ENCODE data around the gene PRX. TPM values are rescaled to one million over a fixed set of nuclear protein-coding genes. Genes with fewer than 3 reads are reported as not detected.

The PRX gene
- total RNA-seq, 6 experiments from 2014 or later, result 0.86 to 1.5 (median 0.94) TPM

- Mint-ChIP-seq H3K36me3 (ENCODE audit: low read depth) (0 out of 2 replicates have a peak, but pooled peaks cover 7% of the 10 kb centered on the region), H3K4me3 (no peak overlapping the region), H3K27me3 (ENCODE audit: insufficient read depth) (no peaks in the 10 kb centered on the region), H3K4me1 (ENCODE audit: low read depth) (peaks cover 14% of the 10 kb centered on the region), H3K9me3 (no peaks in the 10 kb centered on the region), H3K27ac (no peak overlapping the region)
- DNase-seq, result no peak
- TF ChIP-seq CTCF (IDR thresholded peaks at IDR 0.05), result no peak
These were observed 36.3 kb upstream of the PRX start for GRCh38 chr19:40449506-40449905.

- TF ChIP-seq CTCF (IDR thresholded peaks at IDR 0.05), result no peak
- Mint-ChIP-seq H3K27me3 (ENCODE audit: insufficient read depth) (no peaks in the 10 kb centered on the region), H3K4me1 (ENCODE audit: low read depth) (peaks cover 30% of the 10 kb centered on the region), H3K9me3 (no peaks in the 10 kb centered on the region), H3K4me3 (no peak overlapping the region), H3K36me3 (ENCODE audit: low read depth) (peaks cover 23% of the 10 kb centered on the region), H3K27ac (peak overlapping the region; percentile 65; the same call in 1 of the 2 replicates)
- DNase-seq, result no peak
These were observed 33.1 kb upstream of the PRX start for GRCh38 chr19:40446263-40446784.

- Mint-ChIP-seq H3K27ac (peak overlapping the region; percentile 65), H3K9me3 (no peaks in the 10 kb centered on the region), H3K4me3 (peak overlapping the region; percentile 62), H3K27me3 (ENCODE audit: insufficient read depth) (peaks cover 3% of the 10 kb centered on the region; the same call in 1 of the 2 replicates), H3K4me1 (ENCODE audit: low read depth) (peaks cover 35% of the 10 kb centered on the region), H3K36me3 (ENCODE audit: low read depth) (peaks cover 27% of the 10 kb centered on the region)
- TF ChIP-seq CTCF (IDR thresholded peaks at IDR 0.05), result no peak
- DNase-seq, result no peak
These were observed 32.6 kb upstream of the PRX start for GRCh38 chr19:40445780-40446262.

GRCh38 chr19:40444825-40445312 lies 31.7 kb upstream of the PRX start:
- H3K27ac Mint-ChIP-seq, result peak overlapping the region; percentile 93
- H3K36me3 Mint-ChIP-seq (ENCODE audit: low read depth), result peaks cover 37% of the 10 kb centered on the region
- H3K9me3 Mint-ChIP-seq, result no peaks in the 10 kb centered on the region
- peaks cover 36% of the 10 kb centered on the region for H3K4me1 Mint-ChIP-seq (ENCODE audit: low read depth)
- no peak; the same call in 1 of the 2 replicates for TF ChIP-seq CTCF (IDR thresholded peaks at IDR 0.05)
- peaks cover 3% of the 10 kb centered on the region; the same call in 1 of the 2 replicates for H3K27me3 Mint-ChIP-seq (ENCODE audit: insufficient read depth)
- peak overlapping the region; percentile 96 for H3K4me3 Mint-ChIP-seq
- DNase-seq, result no peak

GRCh38 chr19:40444000-40444824 lies 31.0 kb upstream of the PRX start, which contains the start of gene SERTAD3:
Gene SERTAD3 (minus strand): TSS chr19:40444335. CDS start chr19:40442080, 2,255 bp downstream.
- Mint-ChIP-seq H3K4me3 (peak within 1 kb of the TSS; percentile 96), H3K4me1 (ENCODE audit: low read depth) (peaks cover 36% of the 10 kb centered on the region), H3K27ac (peak within 1 kb of the TSS; percentile 93), H3K9me3 (no peaks in the 10 kb centered on the region), H3K36me3 (ENCODE audit: low read depth) (peaks cover 41% of the 10 kb centered on the region), H3K27me3 (ENCODE audit: insufficient read depth) (peaks cover 3% of the 10 kb centered on the region; the same call in 1 of the 2 replicates)
- no peak for TF ChIP-seq CTCF (IDR thresholded peaks at IDR 0.05)
- peak; percentile 89 for DNase-seq

Data from HFFc6 (cell line).